ENCODE measurements around the gene PGBD1.
"Not testable (repeated sequence)": the region's sequence is repeated elsewhere in the genome, so short reads cannot be mapped to it uniquely, and the experiment has no call there.

Gene PGBD1

GRCh38 chr6:28295326-28295725 is 14.0 kb downstream of the PGBD1 start:
- H3K4me3 ChIP-seq (ENCODE audit: control insufficient read depth, low read depth, low read length), result no peak overlapping the region
- DNase-seq (ENCODE audit: low read depth), result no peak
- no peak for TF ChIP-seq CTCF (conservative IDR thresholded peaks at IDR 0.05; ENCODE audit: control insufficient read depth, insufficient read depth, low read depth, low read length)

GRCh38 chr6:28296520-28297060 is 15.2 kb downstream of the PGBD1 start:
- no peak overlapping the region for H3K4me3 ChIP-seq (ENCODE audit: control insufficient read depth, low read depth, low read length)
- no peak for DNase-seq (ENCODE audit: low read depth)
- TF ChIP-seq CTCF (conservative IDR thresholded peaks at IDR 0.05; ENCODE audit: control insufficient read depth, insufficient read depth, low read depth, low read length), result no peak

- no peak overlapping the region for H3K4me3 ChIP-seq (ENCODE audit: control insufficient read depth, low read depth, low read length)
- TF ChIP-seq CTCF (conservative IDR thresholded peaks at IDR 0.05; ENCODE audit: control insufficient read depth, insufficient read depth, low read depth, low read length), result no peak
- DNase-seq (ENCODE audit: low read depth), result no peak
Observed at GRCh38 chr6:28303570-28303969, 22.2 kb downstream of the PGBD1 start.

- not testable (repeated sequence) for DNase-seq (ENCODE audit: low read depth); H3K4me3 ChIP-seq (ENCODE audit: control insufficient read depth, low read depth, low read length)
Observed at GRCh38 chr6:28306363-28306762, 25.0 kb downstream of the PGBD1 start.

- no peak for DNase-seq (ENCODE audit: low read depth)
- no peak for TF ChIP-seq CTCF (conservative IDR thresholded peaks at IDR 0.05; ENCODE audit: control insufficient read depth, insufficient read depth, low read depth, low read length)
- H3K4me3 ChIP-seq (ENCODE audit: control insufficient read depth, low read depth, low read length), result no peak overlapping the region
Observed at GRCh38 chr6:28311139-28311823, 29.9 kb downstream of the PGBD1 start.

DNA sequence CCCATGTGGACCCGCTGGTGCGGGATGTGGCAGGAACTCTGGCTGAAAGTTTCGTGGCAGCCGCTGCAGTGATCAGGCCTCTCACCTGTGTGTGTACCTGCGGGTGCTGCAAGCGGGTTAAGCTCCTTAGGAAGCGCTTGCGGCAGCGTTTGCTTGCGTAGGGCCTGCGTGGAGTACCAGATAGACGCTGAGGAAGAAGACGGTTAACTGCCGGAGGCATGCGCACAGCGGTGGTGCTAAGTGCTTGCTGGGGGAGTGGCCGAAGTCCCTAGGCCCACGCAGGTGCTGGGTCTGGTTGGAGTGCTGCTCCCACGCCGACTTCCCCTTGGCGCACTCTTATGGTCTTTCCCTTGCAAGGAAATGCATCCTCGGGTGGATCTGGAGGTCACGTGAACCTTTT is 31.6 kb downstream of the PGBD1 start:
- no peak for TF ChIP-seq CTCF (conservative IDR thresholded peaks at IDR 0.05; ENCODE audit: control insufficient read depth, insufficient read depth, low read depth, low read length)
- no peak overlapping the region for H3K4me3 ChIP-seq (ENCODE audit: control insufficient read depth, low read depth, low read length)
- no peak for DNase-seq (ENCODE audit: low read depth)

DNA sequence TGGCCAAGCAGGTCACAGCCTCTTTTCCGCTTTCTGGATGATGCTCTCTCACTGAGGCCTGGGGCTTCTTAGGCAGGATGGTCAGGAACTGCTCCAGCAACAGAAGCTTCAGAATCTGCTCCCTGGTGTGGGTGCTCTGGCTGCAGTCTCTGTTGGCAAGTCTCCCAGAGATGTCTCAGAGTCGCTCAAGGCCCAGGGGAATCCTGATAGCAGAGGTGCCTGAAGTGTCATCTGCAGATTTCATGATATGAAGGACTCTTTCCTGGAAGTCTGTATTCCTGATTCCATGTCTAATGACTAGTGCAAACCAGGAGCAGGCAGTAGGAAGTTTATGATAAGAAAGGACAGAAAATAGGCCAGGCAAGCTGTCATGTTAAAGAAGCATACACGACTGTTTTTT is 34.3 kb downstream of the PGBD1 start:
- DNase-seq (ENCODE audit: low read depth), result no peak
- no peak for TF ChIP-seq CTCF (conservative IDR thresholded peaks at IDR 0.05; ENCODE audit: control insufficient read depth, insufficient read depth, low read depth, low read length)
- H3K4me3 ChIP-seq (ENCODE audit: control insufficient read depth, low read depth, low read length), result no peak overlapping the region

DNA sequence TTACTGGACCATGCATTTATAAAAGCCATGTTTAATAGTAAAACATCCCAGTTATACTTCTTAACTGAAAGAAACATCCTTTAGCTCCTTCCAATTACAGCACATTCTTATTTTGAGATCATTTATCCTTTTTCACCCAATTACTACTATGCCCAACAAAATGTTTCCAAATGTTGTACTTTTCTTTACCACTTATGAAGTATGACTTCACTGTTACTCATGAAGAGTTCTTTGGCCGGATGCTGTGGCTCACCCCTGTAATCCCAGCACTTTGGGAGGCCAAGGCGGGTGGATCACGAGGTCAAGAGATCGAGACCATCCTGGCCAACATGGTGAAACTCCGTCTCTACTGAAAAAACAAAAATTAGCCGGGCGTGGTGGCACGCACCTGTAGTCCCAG is 36.5 kb downstream of the PGBD1 start:
- DNase-seq (ENCODE audit: low read depth), result peak; percentile 61
- not testable (repeated sequence) for H3K4me3 ChIP-seq (ENCODE audit: control insufficient read depth, low read depth, low read length)

Data from fibroblast of mammary gland (primary cell).